ENCODE measurements around the gene MYBBP1A. TPM values are rescaled to one million over a fixed set of nuclear protein-coding genes. Genes with fewer than 3 reads are reported as not detected.
A peak's percentile ranks its signal among the peaks of the same experiment; 100 is the strongest.

MYBBP1A gene
- total and polyA plus RNA-seq, 2 of the 13 experiments (the other 11 are each of a cell fraction or from before 2014, with no cell fraction given): 18.6 to 54.8 TPM

DNA sequence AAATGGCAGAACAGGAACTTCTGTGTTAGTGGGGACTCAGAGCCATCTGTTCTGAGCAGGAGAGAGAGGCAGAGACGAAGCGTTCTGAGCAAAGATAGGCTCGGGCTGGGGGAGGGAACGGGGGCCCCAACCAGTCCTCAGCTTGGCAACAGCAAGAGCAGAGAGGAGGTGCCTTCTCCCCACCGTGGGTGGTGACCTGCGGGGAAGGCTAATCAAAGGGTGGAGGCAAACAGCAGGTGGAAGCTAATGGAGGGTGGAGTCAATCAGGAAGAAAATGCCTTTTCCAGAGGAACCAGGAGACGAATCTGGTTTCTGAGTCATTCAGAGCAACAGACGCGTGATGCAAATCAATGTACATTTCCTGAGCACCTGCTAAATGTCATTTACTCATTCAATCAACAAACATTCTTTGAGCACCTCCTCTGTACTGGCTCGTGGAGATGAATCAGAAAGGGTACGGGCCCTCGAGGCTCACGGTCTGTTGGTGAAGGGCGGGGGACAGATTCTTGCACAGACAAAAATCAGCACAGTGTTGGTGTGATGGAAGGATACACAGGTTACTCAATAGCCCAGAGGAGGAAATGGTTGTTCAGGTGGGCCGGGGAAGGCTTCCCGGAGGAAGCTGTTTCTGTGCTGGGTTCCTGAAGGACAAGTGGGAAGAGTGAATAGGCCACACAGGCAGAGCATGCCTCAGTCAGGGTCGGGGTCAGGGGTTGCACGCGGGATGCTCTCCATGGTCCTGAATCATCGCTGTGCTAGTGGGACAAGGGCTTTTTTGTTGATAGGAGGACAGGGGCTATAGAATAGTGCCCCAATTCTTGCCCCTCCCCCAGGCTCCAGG lies 62.2 kb downstream of the MYBBP1A start (continued):
- TF ChIP-seq, protein P1, sequence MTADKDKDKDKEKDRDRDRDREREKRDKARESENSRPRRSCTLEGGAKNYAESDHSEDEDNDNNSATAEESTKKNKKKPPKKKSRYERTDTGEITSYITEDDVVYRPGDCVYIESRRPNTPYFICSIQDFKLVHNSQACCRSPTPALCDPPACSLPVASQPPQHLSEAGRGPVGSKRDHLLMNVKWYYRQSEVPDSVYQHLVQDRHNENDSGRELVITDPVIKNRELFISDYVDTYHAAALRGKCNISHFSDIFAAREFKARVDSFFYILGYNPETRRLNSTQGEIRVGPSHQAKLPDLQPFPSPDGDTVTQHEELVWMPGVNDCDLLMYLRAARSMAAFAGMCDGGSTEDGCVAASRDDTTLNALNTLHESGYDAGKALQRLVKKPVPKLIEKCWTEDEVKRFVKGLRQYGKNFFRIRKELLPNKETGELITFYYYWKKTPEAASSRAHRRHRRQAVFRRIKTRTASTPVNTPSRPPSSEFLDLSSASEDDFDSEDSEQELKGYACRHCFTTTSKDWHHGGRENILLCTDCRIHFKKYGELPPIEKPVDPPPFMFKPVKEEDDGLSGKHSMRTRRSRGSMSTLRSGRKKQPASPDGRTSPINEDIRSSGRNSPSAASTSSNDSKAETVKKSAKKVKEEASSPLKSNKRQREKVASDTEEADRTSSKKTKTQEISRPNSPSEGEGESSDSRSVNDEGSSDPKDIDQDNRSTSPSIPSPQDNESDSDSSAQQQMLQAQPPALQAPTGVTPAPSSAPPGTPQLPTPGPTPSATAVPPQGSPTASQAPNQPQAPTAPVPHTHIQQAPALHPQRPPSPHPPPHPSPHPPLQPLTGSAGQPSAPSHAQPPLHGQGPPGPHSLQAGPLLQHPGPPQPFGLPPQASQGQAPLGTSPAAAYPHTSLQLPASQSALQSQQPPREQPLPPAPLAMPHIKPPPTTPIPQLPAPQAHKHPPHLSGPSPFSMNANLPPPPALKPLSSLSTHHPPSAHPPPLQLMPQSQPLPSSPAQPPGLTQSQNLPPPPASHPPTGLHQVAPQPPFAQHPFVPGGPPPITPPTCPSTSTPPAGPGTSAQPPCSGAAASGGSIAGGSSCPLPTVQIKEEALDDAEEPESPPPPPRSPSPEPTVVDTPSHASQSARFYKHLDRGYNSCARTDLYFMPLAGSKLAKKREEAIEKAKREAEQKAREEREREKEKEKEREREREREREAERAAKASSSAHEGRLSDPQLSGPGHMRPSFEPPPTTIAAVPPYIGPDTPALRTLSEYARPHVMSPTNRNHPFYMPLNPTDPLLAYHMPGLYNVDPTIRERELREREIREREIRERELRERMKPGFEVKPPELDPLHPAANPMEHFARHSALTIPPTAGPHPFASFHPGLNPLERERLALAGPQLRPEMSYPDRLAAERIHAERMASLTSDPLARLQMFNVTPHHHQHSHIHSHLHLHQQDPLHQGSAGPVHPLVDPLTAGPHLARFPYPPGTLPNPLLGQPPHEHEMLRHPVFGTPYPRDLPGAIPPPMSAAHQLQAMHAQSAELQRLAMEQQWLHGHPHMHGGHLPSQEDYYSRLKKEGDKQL (CRISPR knock-in tag; IDR thresholded peaks at IDR 0.05; ENCODE audit: low read depth): no peak
- TF ChIP-seq ZNF407 (CRISPR knock-in tag; IDR thresholded peaks at IDR 0.05; ENCODE audit: not compliant biosample characterization): peak; percentile 65
- TF ChIP-seq, protein P2, sequence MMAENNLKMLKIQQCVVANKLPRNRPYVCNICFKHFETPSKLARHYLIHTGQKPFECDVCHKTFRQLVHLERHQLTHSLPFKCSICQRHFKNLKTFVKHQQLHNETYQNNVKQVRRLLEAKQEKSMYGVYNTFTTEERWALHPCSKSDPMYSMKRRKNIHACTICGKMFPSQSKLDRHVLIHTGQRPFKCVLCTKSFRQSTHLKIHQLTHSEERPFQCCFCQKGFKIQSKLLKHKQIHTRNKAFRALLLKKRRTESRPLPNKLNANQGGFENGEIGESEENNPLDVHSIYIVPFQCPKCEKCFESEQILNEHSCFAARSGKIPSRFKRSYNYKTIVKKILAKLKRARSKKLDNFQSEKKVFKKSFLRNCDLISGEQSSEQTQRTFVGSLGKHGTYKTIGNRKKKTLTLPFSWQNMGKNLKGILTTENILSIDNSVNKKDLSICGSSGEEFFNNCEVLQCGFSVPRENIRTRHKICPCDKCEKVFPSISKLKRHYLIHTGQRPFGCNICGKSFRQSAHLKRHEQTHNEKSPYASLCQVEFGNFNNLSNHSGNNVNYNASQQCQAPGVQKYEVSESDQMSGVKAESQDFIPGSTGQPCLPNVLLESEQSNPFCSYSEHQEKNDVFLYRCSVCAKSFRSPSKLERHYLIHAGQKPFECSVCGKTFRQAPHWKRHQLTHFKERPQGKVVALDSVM (CRISPR knock-in tag; IDR thresholded peaks at IDR 0.05): no peak
- TF ChIP-seq ZMAT3 (CRISPR knock-in tag; conservative IDR thresholded peaks at IDR 0.05): peak; percentile 88
- TF ChIP-seq ZBTB38 (CRISPR knock-in tag; IDR thresholded peaks at IDR 0.05): 0 out of 2 replicates have a peak, but pooled peaks have one; percentile 55
- TF ChIP-seq IRF9 (CRISPR knock-in tag; IDR thresholded peaks at IDR 0.05; ENCODE audit: borderline replicate concordance): peak; percentile 57; the same call in 1 of the 2 replicates
- TF ChIP-seq JUN (CRISPR knock-in tag; IDR thresholded peaks at IDR 0.05): no peak
- TF ChIP-seq ZNF775 (CRISPR knock-in tag; IDR thresholded peaks at IDR 0.05; ENCODE audit: borderline replicate concordance): no peak
